ENCODE data around the gene UBE2F. TPM values are rescaled to one million over a fixed set of nuclear protein-coding genes. Genes with fewer than 3 reads are reported as not detected.

UBE2F gene
- total RNA-seq, 2 donors from 2014 or later = 58.3 to 59.2 TPM

GRCh38 chr2:237952851-237953250 lies 14.0 kb upstream of the UBE2F start:
- Mint-ChIP-seq H3K4me1 (no peaks in the 10 kb centered on the region), H3K4me3 (no peak overlapping the region)
- DNase-seq = no peak

GRCh38 chr2:237955640-237956401 lies 11.0 kb upstream of the UBE2F start:
- 33 to 52% methylated on average over 24 to 64 of the region's 64 CpGs for WGBS, 2 experiments (ENCODE audit: insufficient coverage in 1 of 2, insufficient read length in 1 of 2)
- Histone ChIP-seq H3K4me3 (ENCODE audit: low read length) (peak overlapping the region; percentile 70), H3K27ac (ENCODE audit: low read depth, low read length) (no peak overlapping the region), H3K9ac (ENCODE audit: extremely low read depth, low read length, poor library complexity, severe bottlenecking) (no peak overlapping the region), H3K9me3 (ENCODE audit: control insufficient read depth, low read length) (no peaks in the 10 kb centered on the region), H3K27me3 (ENCODE audit: control insufficient read depth, insufficient read depth, low read length, poor library complexity, severe bottlenecking) (peaks cover 35% of the 10 kb centered on the region), H3K36me3 (ENCODE audit: control insufficient read depth, insufficient read depth, low read length) (no peaks in the 10 kb centered on the region), H3K4me1 (ENCODE audit: control insufficient read depth, insufficient read depth, low read length) (no peaks in the 10 kb centered on the region)
- TF ChIP-seq CTCF (conservative IDR thresholded peaks at IDR 0.05) = no peak
- Mint-ChIP-seq H3K4me1 (no peaks in the 10 kb centered on the region), H3K9me3 (no peaks in the 10 kb centered on the region), H3K27ac (no peak overlapping the region), H3K4me3 (peak overlapping the region; percentile 26), H3K36me3 (ENCODE audit: low read depth) (no peaks in the 10 kb centered on the region), H3K27me3 (ENCODE audit: insufficient read depth) (peaks cover 39% of the 10 kb centered on the region)
- peak; percentile 76 for DNase-seq

More at GRCh38 chr2:237952851-237953250, 14.0 kb upstream of the UBE2F start:
- Histone ChIP-seq H3K9ac (ENCODE audit: extremely low read depth, low read length, poor library complexity, severe bottlenecking) (no peak overlapping the region), H3K4me1 (ENCODE audit: control insufficient read depth, insufficient read depth, low read length) (no peaks in the 10 kb centered on the region), H3K27ac (ENCODE audit: low read depth, low read length) (no peak overlapping the region), H3K36me3 (ENCODE audit: control insufficient read depth, insufficient read depth, low read length) (no peaks in the 10 kb centered on the region), H3K9me3 (ENCODE audit: control insufficient read depth, low read length) (no peaks in the 10 kb centered on the region), H3K27me3 (ENCODE audit: control insufficient read depth, insufficient read depth, low read length, poor library complexity, severe bottlenecking) (peaks cover 33% of the 10 kb centered on the region), H3K4me3 (ENCODE audit: low read length) (no peak overlapping the region)
- no peak for TF ChIP-seq CTCF (conservative IDR thresholded peaks at IDR 0.05)
- Mint-ChIP-seq H3K27ac (no peak overlapping the region), H3K36me3 (ENCODE audit: low read depth) (no peaks in the 10 kb centered on the region), H3K9me3 (peaks cover 4% of the 10 kb centered on the region), H3K27me3 (ENCODE audit: insufficient read depth) (peaks cover 37% of the 10 kb centered on the region)
- WGBS, 2 experiments (ENCODE audit: insufficient coverage in 1 of 2, insufficient read length in 1 of 2) = 92 to 100% methylated on average over 1 to 2 of the region's 2 CpGs

GRCh38 chr2:237956402-237956736 lies 10.4 kb upstream of the UBE2F start:
- H3K9me3 ChIP-seq (ENCODE audit: control insufficient read depth, low read length) = no peaks in the 10 kb centered on the region
- H3K4me3 ChIP-seq (ENCODE audit: low read length) = peak overlapping the region; percentile 70
- peak overlapping the region; percentile 26 for H3K4me3 Mint-ChIP-seq
- H3K36me3 Mint-ChIP-seq (ENCODE audit: low read depth) = no peaks in the 10 kb centered on the region
- 29 to 31% methylated on average over 5 to 23 of the region's 23 CpGs for WGBS, 2 experiments (ENCODE audit: insufficient coverage in 1 of 2, insufficient read length in 1 of 2)
- no peak overlapping the region for H3K27ac ChIP-seq (ENCODE audit: low read depth, low read length)
- no peaks in the 10 kb centered on the region for H3K4me1 Mint-ChIP-seq
- no peak overlapping the region for H3K9ac ChIP-seq (ENCODE audit: extremely low read depth, low read length, poor library complexity, severe bottlenecking)
- peak; percentile 65 for TF ChIP-seq CTCF (conservative IDR thresholded peaks at IDR 0.05)
- H3K27ac Mint-ChIP-seq = no peak overlapping the region
- no peaks in the 10 kb centered on the region for H3K36me3 ChIP-seq (ENCODE audit: control insufficient read depth, insufficient read depth, low read length)
- H3K27me3 ChIP-seq (ENCODE audit: control insufficient read depth, insufficient read depth, low read length, poor library complexity, severe bottlenecking) = peaks cover 35% of the 10 kb centered on the region
- H3K27me3 Mint-ChIP-seq (ENCODE audit: insufficient read depth) = peaks cover 39% of the 10 kb centered on the region
- H3K9me3 Mint-ChIP-seq = no peaks in the 10 kb centered on the region
- no peak for DNase-seq
- no peaks in the 10 kb centered on the region for H3K4me1 ChIP-seq (ENCODE audit: control insufficient read depth, insufficient read depth, low read length)
